Astrocyte (in vitro differentiated cells and primary cell): ENCODE results near the gene TFPI2. TPM values are rescaled to one million over a fixed set of nuclear protein-coding genes. Genes with fewer than 3 reads are reported as not detected.

Experiments
- DNase-seq: peaks from one replicate; pipeline ENCODE4 v3.0.0-alpha.2; 2010; ENCODE audit warnings: low read depth
- FAIRE-seq: peaks from 2 replicates; lab custom pipeline; 2011; peaks lifted over from hg19 to GRCh38; lab: Jason Lieb, UNC
- H2AFZ ChIP-seq: 2 replicates; pipeline ENCODE4 v1.6.0; 2012; ENCODE audit warnings: low read depth, low read length, inconsistent platforms
- H3K27ac ChIP-seq: 2 replicates; pipeline ENCODE4 v1.5.1; 2011; ENCODE audit warnings: low read depth, low read length, inconsistent platforms
- H3K27me3 ChIP-seq: 2 replicates; pipeline ENCODE4 v1.6.0; 2011; ENCODE audit warnings: low read length, inconsistent platforms; ENCODE audit not compliant: insufficient read depth
- H3K36me3 ChIP-seq: 2 replicates; pipeline ENCODE4 v1.5.1; 2011; ENCODE audit warnings: low read length, inconsistent platforms; ENCODE audit not compliant: insufficient read depth
- H3K4me1 ChIP-seq: 2 replicates; pipeline ENCODE4 v1.5.1; 2011; ENCODE audit warnings: low read length, inconsistent platforms; ENCODE audit not compliant: insufficient read depth
- H3K4me2 ChIP-seq: 2 replicates; pipeline ENCODE4 v1.6.0; 2012; ENCODE audit warnings: low read length, inconsistent platforms
- H3K4me3 ChIP-seq: 2 replicates; pipeline ENCODE4 v1.5.1; 2011; ENCODE audit warnings: low read depth, mild to moderate bottlenecking, low read length, inconsistent platforms; ENCODE audit not compliant: insufficient read depth
- H3K79me2 ChIP-seq: 2 replicates; pipeline ENCODE4 v1.6.0; 2012; ENCODE audit warnings: mild to moderate bottlenecking, low read length, inconsistent platforms; ENCODE audit not compliant: insufficient read depth
- H3K9ac ChIP-seq: 2 replicates; pipeline ENCODE4 v1.6.0; 2012; ENCODE audit warnings: mild to moderate bottlenecking, low read length, inconsistent platforms
- H3K9me3 ChIP-seq: 2 replicates; pipeline ENCODE4 v1.5.1; 2012; ENCODE audit warnings: low read depth, mild to moderate bottlenecking, low read length, inconsistent platforms; ENCODE audit not compliant: insufficient read depth
- H4K20me1 ChIP-seq: 2 replicates; pipeline ENCODE4 v1.6.0; 2012; ENCODE audit warnings: low read length, inconsistent platforms; ENCODE audit not compliant: insufficient read depth
- H3K27ac Mint-ChIP-seq: one replicate; pipeline ENCODE4 v1.8.0; 2021; ENCODE audit warnings: mild to moderate bottlenecking, mixed read lengths; ENCODE audit not compliant: unreplicated experiment
- H3K27me3 Mint-ChIP-seq: one replicate; pipeline ENCODE4 v1.8.0; 2021; ENCODE audit warnings: low read depth, mixed read lengths; ENCODE audit not compliant: unreplicated experiment
- H3K36me3 Mint-ChIP-seq: one replicate; pipeline ENCODE4 v1.8.0; 2021; ENCODE audit warnings: low read depth, mixed read lengths; ENCODE audit not compliant: unreplicated experiment
- H3K4me1 Mint-ChIP-seq: one replicate; pipeline ENCODE4 v1.8.0; 2021; ENCODE audit warnings: low read depth, mixed read lengths; ENCODE audit not compliant: unreplicated experiment
- H3K4me3 Mint-ChIP-seq: one replicate; pipeline ENCODE4 v1.8.0; 2021; ENCODE audit warnings: mild to moderate bottlenecking, moderate library complexity, mixed read lengths; ENCODE audit not compliant: unreplicated experiment
- H3K9me3 Mint-ChIP-seq: one replicate; pipeline ENCODE4 v1.8.0; 2021; ENCODE audit warnings: mild to moderate bottlenecking, mixed read lengths; ENCODE audit not compliant: unreplicated experiment
- CTCF ChIP-seq: IDR thresholded peaks from 2 replicates; pipeline ENCODE4 v1.5.1; 2011; ENCODE audit warnings: low read depth, mild to moderate bottlenecking, inconsistent platforms, low read length, moderate library complexity; ENCODE audit not compliant: insufficient read depth
- EZH2 ChIP-seq: IDR thresholded peaks from 2 replicates; pipeline ENCODE4 v1.6.1; 2012; ENCODE audit warnings: mild to moderate bottlenecking, low read length, inconsistent platforms; ENCODE audit not compliant: insufficient read depth
- total RNA-seq: library from RNA; stranded (reverse); gene quantifications from 2 replicates; pipeline ENCODE4 v1.2.1, GENCODE V29; 2021

Gene TFPI2
- total RNA-seq, 1 donor from 2014 or later, result 74.8 TPM

- peaks cover 6% of the 10 kb centered on the region for H3K4me1 Mint-ChIP-seq
- no peaks in the 10 kb centered on the region for H3K27me3 ChIP-seq
These were observed 4.5 kb upstream of the TFPI2 start for GRCh38 chr7:93894966-93895640.

GRCh38 chr7:93894426-93894825, 3.9 kb upstream of the TFPI2 start:
- FAIRE-seq, result no peak
- peak; percentile 27 for DNase-seq
- Mint-ChIP-seq H3K36me3 (no peaks in the 10 kb centered on the region), H3K27me3 (no peaks in the 10 kb centered on the region), H3K4me3 (no peak overlapping the region), H3K9me3 (no peaks in the 10 kb centered on the region), H3K4me1 (peaks cover 12% of the 10 kb centered on the region), H3K27ac (no peak overlapping the region)
- TF ChIP-seq EZH2 (no peak), CTCF (no peak)
- Histone ChIP-seq H3K79me2 (no peaks in the 10 kb centered on the region), H3K4me2 (no peak overlapping the region), H3K4me3 (no peak overlapping the region), H3K36me3 (no peaks in the 10 kb centered on the region), H2AFZ (no peak overlapping the region), H3K27me3 (no peaks in the 10 kb centered on the region), H4K20me1 (no peaks in the 10 kb centered on the region), H3K9me3 (no peaks in the 10 kb centered on the region), H3K4me1 (peaks cover 8% of the 10 kb centered on the region), H3K27ac (no peak overlapping the region), H3K9ac (no peak overlapping the region)

More at GRCh38 chr7:93894966-93895640, 4.5 kb upstream of the TFPI2 start:
- FAIRE-seq (no peak), DNase-seq (peak; percentile 48)
- Mint-ChIP-seq H3K27me3 (no peaks in the 10 kb centered on the region), H3K4me3 (no peak overlapping the region), H3K27ac (no peak overlapping the region), H3K9me3 (no peaks in the 10 kb centered on the region), H3K36me3 (no peaks in the 10 kb centered on the region)
- Histone ChIP-seq H3K79me2 (no peaks in the 10 kb centered on the region), H3K4me1 (peaks cover 4% of the 10 kb centered on the region), H2AFZ (no peak overlapping the region), H4K20me1 (no peaks in the 10 kb centered on the region), H3K36me3 (no peaks in the 10 kb centered on the region), H3K9me3 (no peaks in the 10 kb centered on the region), H3K4me2 (no peak overlapping the region), H3K9ac (no peak overlapping the region), H3K4me3 (no peak overlapping the region), H3K27ac (no peak overlapping the region)
- TF ChIP-seq CTCF (no peak), EZH2 (no peak)

- H3K36me3 Mint-ChIP-seq, result no peaks in the 10 kb centered on the region
- H3K4me3 Mint-ChIP-seq, result peak overlapping the region; percentile 89
- Histone ChIP-seq H3K36me3 (no peaks in the 10 kb centered on the region), H3K4me2 (peak overlapping the region; percentile 99), H3K9me3 (no peaks in the 10 kb centered on the region), H3K27me3 (no peaks in the 10 kb centered on the region), H3K4me3 (peak overlapping the region; percentile 93), H3K79me2 (no peaks in the 10 kb centered on the region), H4K20me1 (no peaks in the 10 kb centered on the region), H2AFZ (peak overlapping the region; percentile 93), H3K27ac (peak overlapping the region; percentile 60), H3K9ac (peak overlapping the region; percentile 88), H3K4me1 (peaks cover 8% of the 10 kb centered on the region)
- H3K4me1 Mint-ChIP-seq, result peaks cover 12% of the 10 kb centered on the region
- H3K27me3 Mint-ChIP-seq, result no peaks in the 10 kb centered on the region
- no peak for TF ChIP-seq CTCF
- no peak for TF ChIP-seq EZH2
- DNase-seq, result peak; percentile 62
- FAIRE-seq, result no peak
- no peaks in the 10 kb centered on the region for H3K9me3 Mint-ChIP-seq
- peak overlapping the region; percentile 19 for H3K27ac Mint-ChIP-seq
These were observed 501 bp downstream of the TFPI2 start for GRCh38 chr7:93890041-93890463.
